ENCODE results near the gene ANKRD22. TPM values are rescaled to one million over a fixed set of nuclear protein-coding genes. Genes with fewer than 3 reads are reported as not detected.

Gene ANKRD22
- total RNA-seq, 1 donor from 2014 or later = not detected

GRCh38 chr10:88895250-88895649 is 43.6 kb upstream of the ANKRD22 start:
- no peak for TF ChIP-seq CTCF (conservative IDR thresholded peaks at IDR 0.05)

GRCh38 chr10:88893611-88894010 is 42.0 kb upstream of the ANKRD22 start:
- no peak overlapping the region for H3K4me3 Mint-ChIP-seq
- no peaks in the 10 kb centered on the region for H3K36me3 Mint-ChIP-seq (ENCODE audit: low read depth)
- H3K27me3 Mint-ChIP-seq (ENCODE audit: low read depth) = no peaks in the 10 kb centered on the region
- peaks cover 4% of the 10 kb centered on the region for H3K4me1 Mint-ChIP-seq
- TF ChIP-seq CTCF (conservative IDR thresholded peaks at IDR 0.05) = no peak
- no peak overlapping the region for H3K27ac Mint-ChIP-seq (ENCODE audit: unreplicated experiment)
- H3K9me3 Mint-ChIP-seq = no peaks in the 10 kb centered on the region
- no peak for DNase-seq (ENCODE audit: low read depth, low spot score)

More at GRCh38 chr10:88895250-88895649, 43.6 kb upstream of the ANKRD22 start:
- Mint-ChIP-seq H3K36me3 (ENCODE audit: low read depth) (no peaks in the 10 kb centered on the region), H3K27me3 (ENCODE audit: low read depth) (no peaks in the 10 kb centered on the region), H3K4me3 (no peak overlapping the region), H3K27ac (ENCODE audit: unreplicated experiment) (no peak overlapping the region), H3K4me1 (peaks cover 4% of the 10 kb centered on the region), H3K9me3 (no peaks in the 10 kb centered on the region)
- no peak for DNase-seq (ENCODE audit: low read depth, low spot score)

GRCh38 chr10:88892222-88892967 is 40.8 kb upstream of the ANKRD22 start:
- peaks cover 4% of the 10 kb centered on the region for H3K4me1 Mint-ChIP-seq
- no peak for DNase-seq (ENCODE audit: low read depth, low spot score)
- no peak overlapping the region for H3K27ac Mint-ChIP-seq (ENCODE audit: unreplicated experiment)
- no peaks in the 10 kb centered on the region for H3K27me3 Mint-ChIP-seq (ENCODE audit: low read depth)
- no peaks in the 10 kb centered on the region for H3K9me3 Mint-ChIP-seq
- TF ChIP-seq CTCF (conservative IDR thresholded peaks at IDR 0.05) = no peak
- H3K4me3 Mint-ChIP-seq = no peak overlapping the region
- no peaks in the 10 kb centered on the region for H3K36me3 Mint-ChIP-seq (ENCODE audit: low read depth)

- no peak for TF ChIP-seq CTCF (conservative IDR thresholded peaks at IDR 0.05)
- no peaks in the 10 kb centered on the region for H3K27me3 Mint-ChIP-seq (ENCODE audit: low read depth)
- H3K27ac Mint-ChIP-seq (ENCODE audit: unreplicated experiment) = no peak overlapping the region
- H3K4me1 Mint-ChIP-seq = no peaks in the 10 kb centered on the region
- no peaks in the 10 kb centered on the region for H3K36me3 Mint-ChIP-seq (ENCODE audit: low read depth)
- DNase-seq (ENCODE audit: low read depth, low spot score) = no peak
- no peaks in the 10 kb centered on the region for H3K9me3 Mint-ChIP-seq
- H3K4me3 Mint-ChIP-seq = no peak overlapping the region
Measured at GRCh38 chr10:88890681-88891381, 39.2 kb upstream of the ANKRD22 start.

- H3K4me3 Mint-ChIP-seq = no peak overlapping the region
- H3K4me1 Mint-ChIP-seq = no peaks in the 10 kb centered on the region
- no peaks in the 10 kb centered on the region for H3K27me3 Mint-ChIP-seq (ENCODE audit: low read depth)
- H3K27ac Mint-ChIP-seq (ENCODE audit: unreplicated experiment) = no peak overlapping the region
- no peaks in the 10 kb centered on the region for H3K9me3 Mint-ChIP-seq
- H3K36me3 Mint-ChIP-seq (ENCODE audit: low read depth) = no peaks in the 10 kb centered on the region
- DNase-seq (ENCODE audit: low read depth, low spot score) = no peak
- TF ChIP-seq CTCF (conservative IDR thresholded peaks at IDR 0.05) = no peak
Measured at GRCh38 chr10:88889559-88890337, 38.1 kb upstream of the ANKRD22 start.
